Hepatic stellate cell (primary cell): ENCODE results near the gene IZUMO1.
A peak's percentile ranks its signal among the peaks of the same experiment; 100 is the strongest.
"Not testable (repeated sequence)": the region's sequence is repeated elsewhere in the genome, so short reads cannot be mapped to it uniquely, and the experiment has no call there.

Experiments
- DNase-seq: peaks from one replicate; pipeline ENCODE4 v3.0.0; 2011; ENCODE audit warnings: low spot score

Gene IZUMO1

DNA sequence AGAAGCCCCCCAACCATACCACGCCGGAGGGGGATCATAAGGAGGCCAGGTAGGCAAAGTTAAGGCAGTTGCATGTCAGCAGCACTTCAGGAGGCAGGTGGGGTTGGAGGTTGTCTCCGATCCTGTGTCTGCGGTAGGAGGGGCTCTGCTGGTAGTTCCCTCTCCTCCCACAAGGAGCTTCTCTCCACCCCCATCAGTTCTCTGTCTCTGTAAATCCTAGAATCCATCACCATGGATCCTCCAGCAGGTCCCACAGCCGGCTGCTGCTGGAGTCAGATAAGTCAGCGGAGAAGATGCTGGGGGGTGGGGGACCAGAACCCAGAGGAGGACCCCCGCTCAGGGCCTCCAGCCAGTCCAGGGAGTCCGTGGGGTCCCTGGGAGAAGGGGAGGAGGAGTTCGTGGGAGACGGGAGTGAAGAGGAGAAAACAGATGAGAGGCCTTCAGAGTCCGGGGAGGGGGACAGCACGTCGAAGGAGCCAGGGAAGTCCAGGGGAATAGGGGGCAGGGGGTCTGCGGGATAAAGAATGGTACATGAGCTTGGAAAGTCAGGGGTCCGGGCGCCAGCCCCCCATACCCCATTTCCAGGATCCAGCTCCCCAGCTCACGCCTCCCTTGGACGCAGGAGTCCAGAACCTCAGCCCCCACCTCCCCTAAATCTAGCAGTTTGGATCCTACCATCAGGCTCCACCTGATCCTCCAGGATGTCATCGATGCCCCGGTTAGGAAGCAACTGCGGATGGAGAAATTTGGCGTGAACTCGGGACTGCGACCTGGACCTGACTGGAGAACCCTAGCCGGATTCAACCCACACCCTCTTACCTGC is 33.5 kb downstream of the IZUMO1 start:
- peak; percentile 63 for DNase-seq

DNA sequence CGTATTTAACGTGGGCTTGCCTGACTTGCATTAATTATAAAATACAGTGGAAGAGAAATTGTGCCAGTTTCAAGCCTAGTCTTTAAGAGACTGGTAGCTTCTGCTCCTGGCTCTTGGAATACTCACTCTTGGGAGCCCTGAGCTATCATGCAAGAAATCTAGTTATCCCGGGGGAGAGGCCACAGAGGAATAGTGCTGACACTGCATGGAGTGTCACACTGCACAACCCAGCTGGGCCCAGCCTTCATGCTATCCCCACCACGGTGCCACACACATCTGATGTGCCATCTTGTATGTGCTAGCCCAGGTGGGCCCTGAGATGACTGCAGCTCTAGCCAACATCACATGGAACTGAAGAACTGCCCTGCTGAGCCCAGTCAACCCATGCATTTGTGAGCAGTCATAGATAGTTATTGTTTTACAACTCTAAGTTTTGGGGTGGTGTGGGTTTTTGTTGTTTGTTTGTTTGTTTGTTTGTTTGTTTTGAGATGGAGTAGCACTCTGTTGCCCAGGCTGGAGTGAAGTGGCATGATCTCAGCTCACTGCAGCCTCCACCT is 35.5 kb downstream of the IZUMO1 start:
- no peak for DNase-seq

DNA sequence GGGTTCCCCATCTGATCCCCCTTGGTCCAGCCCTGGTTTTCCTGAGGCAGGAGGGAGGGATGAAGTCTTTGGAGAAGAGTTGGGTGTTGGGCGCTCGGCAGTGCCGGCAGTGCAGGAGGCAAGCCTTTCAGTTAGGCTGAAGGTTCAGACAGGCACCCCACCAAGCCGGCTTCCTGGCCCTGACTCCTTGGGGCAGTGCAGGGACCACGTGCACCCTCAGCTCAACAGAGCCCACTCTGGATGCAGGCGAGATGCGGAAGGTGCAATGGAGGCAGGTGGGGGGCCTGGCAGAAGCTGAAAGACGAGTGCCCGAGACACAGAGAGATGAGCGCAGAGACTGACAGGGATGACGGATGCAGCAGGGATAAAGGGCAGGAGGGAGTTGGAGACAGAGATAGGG is 38.2 kb downstream of the IZUMO1 start:
- DNase-seq: no peak

- no peak for DNase-seq
These were observed 41.3 kb downstream of the IZUMO1 start for GRCh38 chr19:48705431-48705830.

GRCh38 chr19:48703316-48703715 is 43.4 kb downstream of the IZUMO1 start:
- no peak for DNase-seq

GRCh38 chr19:48702701-48703100 is 44.0 kb downstream of the IZUMO1 start:
- DNase-seq: no peak

DNA sequence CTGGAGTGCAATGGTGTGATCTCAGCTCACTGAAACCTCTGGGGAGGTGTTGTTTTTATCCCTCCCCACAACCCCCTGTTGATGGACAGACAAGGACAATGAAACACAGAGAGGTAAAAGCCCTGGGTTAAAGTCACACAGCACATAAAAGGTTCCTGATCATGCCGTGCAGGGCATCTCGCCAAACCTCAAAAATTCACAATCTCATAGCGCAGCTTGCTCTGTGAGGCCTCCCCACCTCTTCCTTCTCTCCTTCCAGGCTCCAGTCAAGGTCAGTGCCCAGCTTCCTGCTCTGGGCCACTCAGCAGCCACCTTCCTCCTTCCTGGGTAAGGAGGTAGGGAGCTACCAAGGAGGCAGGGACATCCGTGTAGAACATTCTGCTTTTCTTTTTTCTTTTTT is 48.7 kb downstream of the IZUMO1 start:
- DNase-seq: peak; percentile 54

GRCh38 chr19:48696353-48697010 is 50.2 kb downstream of the IZUMO1 start:
- DNase-seq: no peak

- no peak for DNase-seq
These were observed 50.9 kb downstream of the IZUMO1 start, which contains the start of gene FUT2 for GRCh38 chr19:48695743-48696352. TSS of gene FUT2 (plus strand) at chr19:48695971. CDS start at chr19:48702957, 6,986 bp downstream.

- not testable (repeated sequence) for DNase-seq
These were observed 53.1 kb downstream of the IZUMO1 start for GRCh38 chr19:48693629-48694028.
